GM10266 (cell line): Measurements from ENCODE around the gene HPSE2.

Experiments used
- DNase-seq: peaks from one replicate; pipeline ENCODE4 v3.0.0; 2012; ENCODE audit errors: extremely low spot score
- CTCF ChIP-seq: IDR thresholded peaks from 2 replicates; pipeline ENCODE4 v1.5.1; 2012; ENCODE audit warnings: mild to moderate bottlenecking, low read depth; ENCODE audit not compliant: control insufficient read depth, insufficient read depth; ENCODE audit errors: missing control alignments

HPSE2 gene

GRCh38 chr10:98414578-98414931 lies 821.1 kb downstream of the HPSE2 start:
- no peak for TF ChIP-seq CTCF
- no peak for DNase-seq

GRCh38 chr10:98411768-98412167 lies 823.9 kb downstream of the HPSE2 start:
- no peak for TF ChIP-seq CTCF

GRCh38 chr10:98411166-98411565 lies 824.5 kb downstream of the HPSE2 start:
- no peak for TF ChIP-seq CTCF
- no peak for DNase-seq

More at GRCh38 chr10:98411768-98412167, 823.9 kb downstream of the HPSE2 start:
- DNase-seq: no peak

GRCh38 chr10:98410759-98411158 lies 824.9 kb downstream of the HPSE2 start:
- TF ChIP-seq CTCF: no peak

GRCh38 chr10:98410135-98410743 lies 825.4 kb downstream of the HPSE2 start:
- no peak for TF ChIP-seq CTCF

More at GRCh38 chr10:98410759-98411158, 824.9 kb downstream of the HPSE2 start:
- no peak for DNase-seq

GRCh38 chr10:98408799-98409198 lies 826.9 kb downstream of the HPSE2 start:
- DNase-seq: no peak
- no peak for TF ChIP-seq CTCF

More at GRCh38 chr10:98410135-98410743, 825.4 kb downstream of the HPSE2 start:
- DNase-seq: no peak

GRCh38 chr10:98407744-98408241 lies 827.9 kb downstream of the HPSE2 start:
- no peak for TF ChIP-seq CTCF
- DNase-seq: no peak
